Measurements from ENCODE around the gene IFNLR1.
"Not testable (repeated sequence)": the region's sequence is repeated elsewhere in the genome, so short reads cannot be mapped to it uniquely, and the experiment has no call there.

Gene IFNLR1

DNA sequence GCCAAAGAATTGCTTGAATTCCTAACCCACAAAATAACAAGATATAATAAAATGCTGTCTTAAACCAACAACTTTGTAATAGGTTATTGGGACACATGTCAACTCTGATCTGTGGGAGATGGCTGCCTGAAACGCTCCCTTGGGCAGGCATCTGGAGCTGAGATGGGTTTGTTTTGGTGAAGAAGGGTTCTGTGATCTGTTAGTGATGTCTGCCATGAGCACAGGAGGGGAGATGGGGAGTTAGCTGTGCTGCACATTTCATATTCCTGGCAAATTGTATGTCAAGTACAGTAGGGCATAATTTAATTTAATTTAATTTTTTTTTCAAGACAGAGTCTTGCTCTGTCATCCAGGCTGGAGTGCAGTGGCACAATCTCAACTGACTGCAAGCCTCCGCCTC, 34.2 kb upstream of the IFNLR1 start:
- Histone ChIP-seq H3K9ac (ENCODE audit: low read depth, low read length) (no peak overlapping the region), H3K27ac (ENCODE audit: low read depth, low read length) (no peak overlapping the region), H3K4me1 (ENCODE audit: insufficient read depth, low read length) (no peaks in the 10 kb centered on the region), H3K9me3 (ENCODE audit: insufficient read depth, low read depth, low read length) (no peaks in the 10 kb centered on the region), H3K36me3 (ENCODE audit: insufficient read depth, low read length) (no peaks in the 10 kb centered on the region), H3K27me3 (ENCODE audit: insufficient read depth, low read length) (no peaks in the 10 kb centered on the region), H3K4me3 (ENCODE audit: low read length) (no peak overlapping the region)
- whole genome bisulfite sequencing = 98% methylated on average over 2 of the region's 2 CpGs

GRCh38 chr1:24216276-24217074, 29.4 kb upstream of the IFNLR1 start:
- no peak overlapping the region for H3K27ac ChIP-seq (ENCODE audit: low read depth, low read length)
- H3K4me3 ChIP-seq (ENCODE audit: low read length) = no peak overlapping the region
- H3K9ac ChIP-seq (ENCODE audit: low read depth, low read length) = no peak overlapping the region
- 74% methylated on average over 14 of the region's 14 CpGs for WGBS
- no peaks in the 10 kb centered on the region for H3K27me3 ChIP-seq (ENCODE audit: insufficient read depth, low read length)
- no peaks in the 10 kb centered on the region for H3K9me3 ChIP-seq (ENCODE audit: insufficient read depth, low read depth, low read length)
- no peaks in the 10 kb centered on the region for H3K36me3 ChIP-seq (ENCODE audit: insufficient read depth, low read length)
- H3K4me1 ChIP-seq (ENCODE audit: insufficient read depth, low read length) = no peaks in the 10 kb centered on the region

DNA sequence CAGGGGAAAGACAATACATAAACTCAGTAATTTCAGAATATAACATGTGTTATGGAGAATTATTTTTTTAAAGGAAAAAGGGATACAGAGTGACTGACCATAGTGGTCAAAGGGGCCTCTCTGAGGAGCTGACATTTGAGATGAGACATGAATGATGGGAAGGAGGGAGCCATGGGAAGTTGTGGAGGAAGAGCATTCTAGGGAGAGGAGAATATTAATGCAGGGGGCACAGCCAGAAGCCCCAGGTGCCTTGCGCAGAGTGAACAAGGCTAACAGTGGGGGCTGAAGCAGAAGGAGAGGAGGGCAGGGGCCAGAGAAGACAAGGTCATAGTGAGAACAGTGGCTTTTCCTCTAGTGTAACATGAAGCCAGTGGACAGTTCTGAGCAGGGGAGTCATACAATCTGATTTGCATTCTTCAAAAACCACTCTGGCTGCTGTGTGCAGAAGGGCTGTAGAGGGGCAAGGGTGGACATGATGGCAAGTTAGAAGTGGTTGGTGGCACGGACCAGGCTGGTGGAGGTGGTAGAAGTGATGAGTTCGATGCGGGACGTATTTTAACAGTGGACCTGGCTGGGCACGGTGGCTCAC, 28.2 kb upstream of the IFNLR1 start:
- Histone ChIP-seq H3K36me3 (ENCODE audit: insufficient read depth, low read length) (no peaks in the 10 kb centered on the region), H3K9me3 (ENCODE audit: insufficient read depth, low read depth, low read length) (no peaks in the 10 kb centered on the region), H3K9ac (ENCODE audit: low read depth, low read length) (no peak overlapping the region), H3K27me3 (ENCODE audit: insufficient read depth, low read length) (no peaks in the 10 kb centered on the region), H3K4me3 (ENCODE audit: low read length) (no peak overlapping the region), H3K4me1 (ENCODE audit: insufficient read depth, low read length) (no peaks in the 10 kb centered on the region), H3K27ac (ENCODE audit: low read depth, low read length) (no peak overlapping the region)
- 92% methylated on average over 6 of the region's 6 CpGs for WGBS

DNA sequence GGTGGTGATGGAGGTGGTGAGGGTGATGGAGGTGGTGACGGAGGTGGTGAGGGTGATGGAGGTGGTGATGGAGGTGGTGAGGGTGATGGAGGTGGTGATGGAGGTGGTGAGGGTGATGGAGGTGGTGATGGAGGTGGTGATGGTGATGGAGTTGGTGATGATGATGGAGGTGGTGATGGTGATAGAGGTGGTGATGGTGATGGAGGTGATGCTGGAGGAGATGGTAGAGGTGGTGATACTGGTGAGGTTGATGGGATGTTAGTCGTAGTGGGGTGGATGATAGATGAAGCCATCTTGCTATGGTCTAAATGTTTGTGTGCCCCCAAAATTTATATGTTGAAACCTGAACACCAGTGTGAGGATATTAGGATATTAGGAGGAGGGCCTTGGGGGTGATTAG, 25.3 kb upstream of the IFNLR1 start:
- WGBS = 86% methylated on average over 1 of the region's 2 CpGs
- H3K27me3 ChIP-seq (ENCODE audit: insufficient read depth, low read length) = no peaks in the 10 kb centered on the region

GRCh38 chr1:24210195-24210627, 23.1 kb upstream of the IFNLR1 start:
- WGBS = 90% methylated on average over 10 of the region's 10 CpGs

More for the DNA sequence above, 25.3 kb upstream of the IFNLR1 start:
- Histone ChIP-seq H3K9me3 (ENCODE audit: insufficient read depth, low read depth, low read length) (no peaks in the 10 kb centered on the region), H3K4me3 (ENCODE audit: low read length) (no peak overlapping the region), H3K4me1 (ENCODE audit: insufficient read depth, low read length) (no peaks in the 10 kb centered on the region), H3K36me3 (ENCODE audit: insufficient read depth, low read length) (no peaks in the 10 kb centered on the region), H3K27ac (ENCODE audit: low read depth, low read length) (no peak overlapping the region), H3K9ac (ENCODE audit: low read depth, low read length) (no peak overlapping the region)

GRCh38 chr1:24209097-24209496, 22.0 kb upstream of the IFNLR1 start:
- H3K27me3 ChIP-seq (ENCODE audit: insufficient read depth, low read length) = no peaks in the 10 kb centered on the region
- H3K27ac ChIP-seq (ENCODE audit: low read depth, low read length) = no peak overlapping the region
- WGBS = 94% methylated on average over 5 of the region's 5 CpGs
- H3K36me3 ChIP-seq (ENCODE audit: insufficient read depth, low read length) = no peaks in the 10 kb centered on the region
- no peak overlapping the region for H3K4me3 ChIP-seq (ENCODE audit: low read length)
- H3K4me1 ChIP-seq (ENCODE audit: insufficient read depth, low read length) = no peaks in the 10 kb centered on the region
- H3K9me3 ChIP-seq (ENCODE audit: insufficient read depth, low read depth, low read length) = no peaks in the 10 kb centered on the region
- H3K9ac ChIP-seq (ENCODE audit: low read depth, low read length) = no peak overlapping the region

More at GRCh38 chr1:24210195-24210627, 23.1 kb upstream of the IFNLR1 start:
- H3K4me1 ChIP-seq (ENCODE audit: insufficient read depth, low read length) = no peaks in the 10 kb centered on the region
- H3K4me3 ChIP-seq (ENCODE audit: low read length) = no peak overlapping the region
- H3K9me3 ChIP-seq (ENCODE audit: insufficient read depth, low read depth, low read length) = no peaks in the 10 kb centered on the region
- H3K36me3 ChIP-seq (ENCODE audit: insufficient read depth, low read length) = no peaks in the 10 kb centered on the region
- no peak overlapping the region for H3K27ac ChIP-seq (ENCODE audit: low read depth, low read length)
- no peaks in the 10 kb centered on the region for H3K27me3 ChIP-seq (ENCODE audit: insufficient read depth, low read length)
- H3K9ac ChIP-seq (ENCODE audit: low read depth, low read length) = no peak overlapping the region

GRCh38 chr1:24207709-24208108, 20.6 kb upstream of the IFNLR1 start:
- no peaks in the 10 kb centered on the region for H3K36me3 ChIP-seq (ENCODE audit: insufficient read depth, low read length)
- no peaks in the 10 kb centered on the region for H3K4me1 ChIP-seq (ENCODE audit: insufficient read depth, low read length)
- H3K4me3 ChIP-seq (ENCODE audit: low read length) = no peak overlapping the region
- no peaks in the 10 kb centered on the region for H3K9me3 ChIP-seq (ENCODE audit: insufficient read depth, low read depth, low read length)
- WGBS = 99% methylated on average over 6 of the region's 6 CpGs
- H3K9ac ChIP-seq (ENCODE audit: low read depth, low read length) = no peak overlapping the region
- no peak overlapping the region for H3K27ac ChIP-seq (ENCODE audit: low read depth, low read length)
- no peaks in the 10 kb centered on the region for H3K27me3 ChIP-seq (ENCODE audit: insufficient read depth, low read length)

- not testable (repeated sequence) for H3K27ac ChIP-seq (ENCODE audit: low read depth, low read length); H3K9ac ChIP-seq (ENCODE audit: low read depth, low read length); H3K4me3 ChIP-seq (ENCODE audit: low read length); H3K36me3 ChIP-seq (ENCODE audit: insufficient read depth, low read length); H3K27me3 ChIP-seq (ENCODE audit: insufficient read depth, low read length); H3K4me1 ChIP-seq (ENCODE audit: insufficient read depth, low read length); H3K9me3 ChIP-seq (ENCODE audit: insufficient read depth, low read depth, low read length)
- 95% methylated on average over 8 of the region's 9 CpGs for WGBS
Measured at GRCh38 chr1:24207395-24207687, 20.3 kb upstream of the IFNLR1 start.

- WGBS = 83% methylated on average over 12 of the region's 12 CpGs
- no peaks in the 10 kb centered on the region for H3K9me3 ChIP-seq (ENCODE audit: insufficient read depth, low read depth, low read length)
Measured at GRCh38 chr1:24206516-24207394, 19.7 kb upstream of the IFNLR1 start.

GRCh38 chr1:24206083-24206464, 19.0 kb upstream of the IFNLR1 start:
- Histone ChIP-seq H3K9ac (ENCODE audit: low read depth, low read length) (no peak overlapping the region), H3K4me1 (ENCODE audit: insufficient read depth, low read length) (no peaks in the 10 kb centered on the region), H3K36me3 (ENCODE audit: insufficient read depth, low read length) (no peaks in the 10 kb centered on the region), H3K4me3 (ENCODE audit: low read length) (no peak overlapping the region), H3K27ac (ENCODE audit: low read depth, low read length) (no peak overlapping the region), H3K9me3 (ENCODE audit: insufficient read depth, low read depth, low read length) (no peaks in the 10 kb centered on the region), H3K27me3 (ENCODE audit: insufficient read depth, low read length) (no peaks in the 10 kb centered on the region)
- 83% methylated on average over 11 of the region's 12 CpGs for WGBS

More at GRCh38 chr1:24206516-24207394, 19.7 kb upstream of the IFNLR1 start:
- no peaks in the 10 kb centered on the region for H3K36me3 ChIP-seq (ENCODE audit: insufficient read depth, low read length)
- H3K27ac ChIP-seq (ENCODE audit: low read depth, low read length) = no peak overlapping the region
- no peak overlapping the region for H3K4me3 ChIP-seq (ENCODE audit: low read length)
- no peak overlapping the region for H3K9ac ChIP-seq (ENCODE audit: low read depth, low read length)
- H3K4me1 ChIP-seq (ENCODE audit: insufficient read depth, low read length) = no peaks in the 10 kb centered on the region
- no peaks in the 10 kb centered on the region for H3K27me3 ChIP-seq (ENCODE audit: insufficient read depth, low read length)

DNA sequence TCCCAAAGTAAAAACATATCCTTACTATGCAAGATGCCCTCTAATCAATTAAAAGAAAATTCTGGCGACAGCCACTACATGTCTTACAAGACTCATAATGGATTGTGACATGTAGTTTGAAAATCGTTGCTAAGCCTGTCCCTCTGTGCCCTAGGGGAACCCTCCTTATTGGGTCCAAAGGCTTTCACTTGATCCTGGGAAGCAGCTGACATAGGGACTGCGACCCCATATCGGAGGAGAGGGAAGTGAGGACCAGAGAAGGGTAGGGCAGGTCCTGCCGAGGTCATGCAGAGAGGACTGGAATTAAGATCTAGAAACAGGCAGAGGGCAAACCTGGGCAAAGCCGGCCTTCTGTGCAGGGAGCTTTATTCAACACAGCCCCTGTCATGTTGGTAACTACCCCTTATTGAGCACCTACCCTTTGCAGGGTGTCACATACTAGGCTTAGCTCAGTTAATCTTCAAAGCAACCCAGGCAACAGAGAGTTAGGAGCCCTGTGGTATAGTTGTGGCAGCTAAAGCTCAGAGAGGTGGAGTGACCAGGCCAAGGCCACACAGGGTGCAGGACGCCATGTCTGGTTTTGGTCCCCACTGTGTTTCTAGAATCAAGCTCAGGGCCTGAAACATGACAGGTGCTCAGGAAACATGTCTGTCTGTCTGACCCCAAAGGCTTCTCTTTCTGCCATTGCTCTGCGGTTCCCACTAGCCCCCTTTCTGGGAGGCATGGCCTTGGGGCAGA, 18.4 kb upstream of the IFNLR1 start:
- WGBS = 77% methylated on average over 8 of the region's 8 CpGs
- Histone ChIP-seq H3K27ac (ENCODE audit: low read depth, low read length) (no peak overlapping the region), H3K9me3 (ENCODE audit: insufficient read depth, low read depth, low read length) (no peaks in the 10 kb centered on the region), H3K9ac (ENCODE audit: low read depth, low read length) (no peak overlapping the region), H3K4me1 (ENCODE audit: insufficient read depth, low read length) (no peaks in the 10 kb centered on the region), H3K36me3 (ENCODE audit: insufficient read depth, low read length) (no peaks in the 10 kb centered on the region), H3K4me3 (ENCODE audit: low read length) (no peak overlapping the region), H3K27me3 (ENCODE audit: insufficient read depth, low read length) (no peaks in the 10 kb centered on the region)
